ENCODE data around the gene RCHY1. TPM values are rescaled to one million over a fixed set of nuclear protein-coding genes. Genes with fewer than 3 reads are reported as not detected.

RCHY1 gene
- total and polyA plus RNA-seq, 2 donors (not counting 3 experiments of a cell fraction or from before 2014, with no cell fraction given) = 21.1 to 30.9 TPM

Other genes starting within 250 kb of the RCHY1 start
- gene THAP6, start 70 bp upstream of the RCHY1 start, total RNA-seq = 6.8 and 8.0 TPM in 2 replicates
- gene THAP6, start 70 bp upstream of the RCHY1 start, polyA plus RNA-seq = 2.1 and 2.3 TPM in 2 replicates
- gene ODAPH, start 41.7 kb upstream of the RCHY1 start, total RNA-seq = not detected in 2 replicates
- gene ODAPH, start 41.7 kb upstream of the RCHY1 start, polyA plus RNA-seq = not detected in 2 replicates
- gene CDKL2, start 116.1 kb upstream of the RCHY1 start, total RNA-seq = 0.55 and 0.99 TPM in 2 replicates
- gene CDKL2, start 116.1 kb upstream of the RCHY1 start, polyA plus RNA-seq = 0.23 and 0.24 TPM in 2 replicates
- gene G3BP2, start 159.0 kb upstream of the RCHY1 start, total RNA-seq = 180 and 194 TPM in 2 replicates
- 39.3 and 61.1 TPM in 2 replicates for gene G3BP2, start 159.0 kb upstream of the RCHY1 start, polyA plus RNA-seq
- 60.2 and 66.0 TPM in 2 replicates for gene USO1, start 210.2 kb upstream of the RCHY1 start, total RNA-seq
- 24.4 and 29.1 TPM in 2 replicates for gene USO1, start 210.2 kb upstream of the RCHY1 start, polyA plus RNA-seq

Data from endothelial cell of umbilical vein (primary cell).